ENCODE data around the gene AFM.

DNA sequence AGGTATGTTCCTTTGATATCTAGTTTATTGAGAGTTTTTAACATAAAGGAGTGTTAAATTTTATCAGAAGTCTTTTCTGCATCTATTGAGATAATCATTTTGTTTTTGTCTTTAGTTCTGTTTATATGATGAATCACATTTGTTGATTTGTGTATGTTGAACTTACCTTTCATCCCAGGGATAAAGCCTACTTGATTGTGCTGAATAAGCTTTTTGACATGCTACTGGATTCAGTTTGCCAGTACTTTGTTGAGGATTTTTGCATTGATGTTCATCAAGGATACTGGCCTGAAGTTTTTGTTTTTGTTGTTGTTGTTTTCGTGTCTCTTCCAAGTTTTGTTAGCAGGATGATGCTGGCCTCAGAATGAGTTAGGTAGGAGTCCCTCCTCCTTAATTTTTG is 10.8 kb upstream of the AFM start:
- TF ChIP-seq, protein P1, sequence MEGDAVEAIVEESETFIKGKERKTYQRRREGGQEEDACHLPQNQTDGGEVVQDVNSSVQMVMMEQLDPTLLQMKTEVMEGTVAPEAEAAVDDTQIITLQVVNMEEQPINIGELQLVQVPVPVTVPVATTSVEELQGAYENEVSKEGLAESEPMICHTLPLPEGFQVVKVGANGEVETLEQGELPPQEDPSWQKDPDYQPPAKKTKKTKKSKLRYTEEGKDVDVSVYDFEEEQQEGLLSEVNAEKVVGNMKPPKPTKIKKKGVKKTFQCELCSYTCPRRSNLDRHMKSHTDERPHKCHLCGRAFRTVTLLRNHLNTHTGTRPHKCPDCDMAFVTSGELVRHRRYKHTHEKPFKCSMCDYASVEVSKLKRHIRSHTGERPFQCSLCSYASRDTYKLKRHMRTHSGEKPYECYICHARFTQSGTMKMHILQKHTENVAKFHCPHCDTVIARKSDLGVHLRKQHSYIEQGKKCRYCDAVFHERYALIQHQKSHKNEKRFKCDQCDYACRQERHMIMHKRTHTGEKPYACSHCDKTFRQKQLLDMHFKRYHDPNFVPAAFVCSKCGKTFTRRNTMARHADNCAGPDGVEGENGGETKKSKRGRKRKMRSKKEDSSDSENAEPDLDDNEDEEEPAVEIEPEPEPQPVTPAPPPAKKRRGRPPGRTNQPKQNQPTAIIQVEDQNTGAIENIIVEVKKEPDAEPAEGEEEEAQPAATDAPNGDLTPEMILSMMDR (IDR thresholded peaks at IDR 0.05): no peak
- TF ChIP-seq EZH2 (IDR thresholded peaks at IDR 0.05; ENCODE audit: borderline replicate concordance, insufficient read depth, low read depth, low read length, poor library complexity, severe bottlenecking): no peak
